C4-2B (cell line): ENCODE data around the gene TNFRSF21.

Experiments used
- ZFX ChIP-seq: fragments of 450-650 bp; IDR thresholded peaks from 2 replicates; pipeline ENCODE4 v1.6.1; 2017
- TF ChIP-seq, protein P1 (sequence below): fragments of 450-650 bp; conservative IDR thresholded peaks from 2 replicates; pipeline ENCODE4 v1.5.1; 2017; ENCODE audit warnings: mild to moderate bottlenecking

DNA sequence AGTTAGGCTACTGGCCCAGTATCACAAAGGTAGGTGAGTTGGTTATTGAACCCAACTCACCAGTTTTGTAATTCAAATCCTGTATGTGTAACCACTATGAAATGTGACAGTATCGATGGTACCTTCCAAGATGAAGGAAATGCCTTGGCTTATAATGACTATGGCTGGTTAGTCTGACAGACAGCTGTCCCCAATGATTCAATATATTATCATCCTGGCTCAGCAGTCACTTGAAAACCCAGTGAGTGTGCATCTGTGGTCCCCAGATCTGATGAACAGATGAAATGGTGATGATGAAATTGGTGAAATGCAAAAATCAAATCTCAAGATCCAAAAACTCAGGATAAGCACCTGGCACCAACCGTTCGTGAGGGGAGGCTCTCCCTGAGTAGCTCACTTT lies 54.8 kb downstream of the TNFRSF21 start:
- TF ChIP-seq, protein P1, sequence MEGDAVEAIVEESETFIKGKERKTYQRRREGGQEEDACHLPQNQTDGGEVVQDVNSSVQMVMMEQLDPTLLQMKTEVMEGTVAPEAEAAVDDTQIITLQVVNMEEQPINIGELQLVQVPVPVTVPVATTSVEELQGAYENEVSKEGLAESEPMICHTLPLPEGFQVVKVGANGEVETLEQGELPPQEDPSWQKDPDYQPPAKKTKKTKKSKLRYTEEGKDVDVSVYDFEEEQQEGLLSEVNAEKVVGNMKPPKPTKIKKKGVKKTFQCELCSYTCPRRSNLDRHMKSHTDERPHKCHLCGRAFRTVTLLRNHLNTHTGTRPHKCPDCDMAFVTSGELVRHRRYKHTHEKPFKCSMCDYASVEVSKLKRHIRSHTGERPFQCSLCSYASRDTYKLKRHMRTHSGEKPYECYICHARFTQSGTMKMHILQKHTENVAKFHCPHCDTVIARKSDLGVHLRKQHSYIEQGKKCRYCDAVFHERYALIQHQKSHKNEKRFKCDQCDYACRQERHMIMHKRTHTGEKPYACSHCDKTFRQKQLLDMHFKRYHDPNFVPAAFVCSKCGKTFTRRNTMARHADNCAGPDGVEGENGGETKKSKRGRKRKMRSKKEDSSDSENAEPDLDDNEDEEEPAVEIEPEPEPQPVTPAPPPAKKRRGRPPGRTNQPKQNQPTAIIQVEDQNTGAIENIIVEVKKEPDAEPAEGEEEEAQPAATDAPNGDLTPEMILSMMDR: no peak
- TF ChIP-seq ZFX: no peak
